Measurements from ENCODE around the gene TRIP13.
"Not testable (repeated sequence)": the region's sequence is repeated elsewhere in the genome, so short reads cannot be mapped to it uniquely, and the experiment has no call there.

Gene TRIP13

DNA sequence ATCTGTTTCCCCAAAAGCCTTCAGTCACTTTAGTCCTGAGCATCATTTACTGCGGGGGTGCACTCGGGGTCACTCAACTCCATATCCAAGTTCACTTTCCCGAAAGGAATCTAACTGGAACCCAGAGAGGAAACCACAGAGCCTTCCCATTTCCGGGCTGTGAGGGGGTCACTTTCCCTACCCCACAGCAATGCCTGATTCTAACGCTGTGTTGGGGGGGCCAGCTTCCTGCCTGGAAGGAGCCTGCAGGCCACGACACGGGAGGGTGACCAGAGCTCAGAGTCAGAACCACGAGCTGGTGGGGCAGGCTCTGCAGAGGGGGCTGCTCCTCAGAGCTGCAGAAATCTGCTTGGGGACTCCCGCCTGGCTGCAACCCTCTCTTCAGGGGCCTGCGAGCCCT is 20.4 kb upstream of the TRIP13 start:
- no peak for DNase-seq (ENCODE audit: low read depth)

DNA sequence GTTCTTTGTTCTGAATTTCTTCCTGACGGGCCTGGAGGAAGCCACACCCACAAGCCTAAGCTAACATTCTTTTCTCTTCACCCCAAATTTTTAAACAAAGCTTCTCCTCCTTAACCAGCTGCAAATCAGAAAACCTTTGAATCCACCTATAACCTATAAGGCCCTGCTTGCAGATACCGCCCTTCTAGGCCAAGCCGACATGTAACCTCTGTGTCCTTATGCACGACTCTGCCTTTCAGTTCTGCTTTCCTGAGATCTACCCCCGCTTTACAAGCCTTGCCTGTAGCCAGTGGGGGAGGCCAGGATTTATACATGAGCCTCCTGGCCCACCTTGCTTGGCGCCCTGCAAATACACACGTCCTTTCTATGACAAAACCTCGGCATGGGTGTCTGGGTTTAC is 19.4 kb upstream of the TRIP13 start:
- DNase-seq (ENCODE audit: low read depth), result no peak

DNA sequence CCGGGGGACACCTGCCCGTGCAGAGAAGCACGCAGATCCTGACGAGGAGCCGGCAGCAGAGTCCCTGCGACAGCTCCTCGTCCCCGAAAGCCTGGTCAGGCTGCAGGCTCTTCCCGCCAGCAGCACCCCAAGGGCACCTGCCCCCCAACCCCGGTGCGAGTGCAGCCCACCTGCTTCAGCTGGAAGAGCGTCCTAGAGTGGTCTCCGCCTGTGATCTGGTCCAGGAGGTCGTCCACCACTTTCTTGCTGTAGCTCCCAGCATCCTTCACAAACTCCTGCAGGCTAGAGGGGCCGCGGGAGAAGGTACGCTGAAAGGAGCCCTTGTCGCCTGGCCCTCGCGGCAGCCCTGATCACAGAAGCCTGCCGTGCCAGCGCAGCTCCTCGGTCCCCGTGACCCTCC is 16.8 kb upstream of the TRIP13 start:
- DNase-seq (ENCODE audit: low read depth), result no peak

DNA sequence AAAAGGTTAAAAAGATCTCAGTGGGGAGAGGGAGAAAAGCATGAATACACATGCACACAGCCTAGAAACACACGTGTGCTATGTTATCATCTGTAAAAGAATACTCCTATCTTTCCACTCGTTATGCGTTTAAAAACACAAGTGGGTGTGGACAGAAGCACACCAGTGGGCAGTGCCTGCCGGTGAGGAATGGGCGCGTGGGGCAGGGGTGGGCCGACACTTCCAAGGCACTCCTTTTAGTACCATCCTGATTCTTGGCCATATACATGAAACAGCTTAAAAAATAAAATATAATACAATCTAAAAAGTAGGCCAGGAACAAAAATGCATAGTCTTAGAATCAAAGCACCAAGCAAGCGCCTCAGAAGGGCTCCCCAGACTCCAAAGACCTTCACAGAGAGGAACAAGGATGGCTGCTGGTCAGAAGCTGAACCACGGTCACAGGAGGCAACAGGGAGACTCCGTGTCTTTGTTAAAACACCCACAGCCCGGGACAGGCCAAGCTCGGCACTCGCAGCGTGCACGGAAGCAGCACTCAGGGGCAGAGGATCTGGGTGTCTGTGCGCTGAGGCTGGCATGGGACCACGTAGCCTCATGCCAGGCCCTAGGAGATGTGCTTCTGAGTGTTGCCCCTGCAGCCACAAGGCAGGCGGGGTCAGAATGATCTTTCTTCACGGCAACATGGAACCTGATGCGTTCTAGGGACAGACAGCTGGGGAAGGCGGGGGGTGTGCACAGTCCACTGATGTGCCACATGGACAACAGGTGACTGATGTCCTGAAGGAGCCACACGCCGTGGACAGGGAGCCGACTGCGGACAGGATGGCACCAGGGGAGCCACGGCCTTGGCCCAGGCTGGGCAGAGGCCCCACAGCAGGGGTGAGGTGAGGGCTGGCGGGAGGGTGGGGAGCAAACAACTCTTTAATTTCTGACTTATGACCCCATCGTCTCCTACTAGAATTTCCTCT is 16.0 kb upstream of the TRIP13 start:
- DNase-seq (ENCODE audit: low read depth), result no peak

DNA sequence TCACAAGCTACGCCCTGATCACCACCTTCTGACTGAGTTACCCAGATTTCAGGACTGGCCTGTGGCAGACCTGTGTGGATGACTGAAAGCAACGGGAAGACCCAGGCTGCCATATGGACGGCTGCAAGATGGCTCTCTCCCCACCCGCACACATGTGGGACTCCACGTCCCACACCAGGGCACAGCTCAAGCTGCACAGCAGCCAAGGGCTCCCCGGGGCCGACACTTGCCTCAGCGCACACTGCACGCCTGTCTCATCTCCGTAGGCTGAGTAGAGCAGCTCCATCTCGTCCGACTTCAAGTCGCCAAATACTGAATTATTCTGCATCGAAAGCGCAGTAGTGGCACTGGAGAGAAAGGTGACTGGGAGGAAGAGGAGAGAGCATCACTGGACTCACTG is 14.6 kb upstream of the TRIP13 start:
- no peak for DNase-seq (ENCODE audit: low read depth)

DNA sequence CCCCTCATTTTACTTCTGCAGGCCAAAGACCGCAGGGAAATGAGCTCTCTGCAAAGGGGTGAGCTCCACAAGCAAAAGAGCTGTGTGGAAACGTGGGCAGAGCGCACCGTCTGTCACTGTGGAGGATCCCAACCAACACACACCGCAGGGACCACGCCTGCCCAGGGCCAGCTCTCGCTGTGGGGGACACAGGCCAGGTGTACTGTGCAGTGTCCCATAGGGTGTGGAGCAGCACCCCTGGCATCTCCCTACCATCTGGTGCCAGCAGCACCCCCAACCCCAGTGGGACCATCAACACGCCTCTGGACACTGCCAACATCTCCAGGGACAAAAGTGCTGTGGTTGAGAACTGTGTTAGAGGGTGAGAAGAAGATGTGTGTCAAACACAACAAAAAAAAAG is 14.0 kb upstream of the TRIP13 start:
- DNase-seq (ENCODE audit: low read depth), result not testable (repeated sequence)

DNA sequence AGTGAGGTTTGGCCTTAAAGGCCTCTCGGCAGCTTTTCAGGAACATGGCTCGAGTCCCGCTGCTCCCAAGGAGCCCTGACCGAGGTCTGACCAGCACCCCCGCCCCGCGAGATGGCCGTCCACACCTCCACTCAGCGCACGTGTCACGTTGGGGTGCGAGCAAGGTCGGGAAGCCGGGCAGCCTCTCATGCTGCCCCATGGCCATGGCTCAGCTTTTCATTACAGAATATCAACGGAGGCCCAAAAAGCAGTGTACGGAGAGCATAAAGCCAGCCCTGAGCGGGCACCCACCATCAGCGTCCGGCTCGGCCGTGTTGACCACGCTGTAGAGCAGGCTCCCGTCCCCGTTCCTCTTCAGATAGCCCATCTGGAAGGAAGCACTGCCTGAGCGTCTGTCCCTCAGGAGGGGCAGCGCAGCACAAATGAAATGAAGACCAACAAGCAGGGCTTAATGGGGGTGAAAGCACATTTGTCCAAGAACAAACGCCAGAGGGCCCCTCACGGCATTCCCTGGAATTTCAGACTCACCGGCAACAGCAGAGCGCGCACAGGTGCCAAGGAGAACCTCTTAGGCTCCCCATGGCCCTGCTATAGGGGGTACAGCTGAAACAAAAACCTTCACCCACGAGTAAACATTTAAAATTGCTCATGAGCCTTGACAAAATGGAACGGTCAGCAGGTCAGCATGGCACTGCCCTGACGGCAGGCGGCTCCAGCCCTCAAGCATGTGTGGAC is 11.7 kb upstream of the TRIP13 start:
- no peak for DNase-seq (ENCODE audit: low read depth)

DNA sequence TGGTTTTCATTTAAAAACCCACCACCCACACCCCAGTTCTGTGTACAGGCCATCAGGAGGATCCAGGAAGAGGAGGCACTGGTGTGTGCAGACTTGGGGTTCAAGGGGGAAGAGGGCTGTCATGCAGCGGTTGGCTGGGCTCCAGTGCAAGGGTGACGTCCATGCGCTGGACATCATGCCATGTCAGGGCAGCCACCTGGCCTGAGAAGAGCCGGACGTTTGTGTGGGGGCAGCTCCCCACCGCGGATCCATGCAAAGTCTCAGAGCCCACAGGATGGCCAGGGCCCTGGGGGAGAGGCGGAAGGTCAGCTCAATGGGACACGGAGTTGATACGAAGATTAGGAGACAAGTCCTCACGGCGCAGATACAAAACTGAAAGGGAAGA is 11.1 kb upstream of the TRIP13 start:
- DNase-seq (ENCODE audit: low read depth), result no peak

DNA sequence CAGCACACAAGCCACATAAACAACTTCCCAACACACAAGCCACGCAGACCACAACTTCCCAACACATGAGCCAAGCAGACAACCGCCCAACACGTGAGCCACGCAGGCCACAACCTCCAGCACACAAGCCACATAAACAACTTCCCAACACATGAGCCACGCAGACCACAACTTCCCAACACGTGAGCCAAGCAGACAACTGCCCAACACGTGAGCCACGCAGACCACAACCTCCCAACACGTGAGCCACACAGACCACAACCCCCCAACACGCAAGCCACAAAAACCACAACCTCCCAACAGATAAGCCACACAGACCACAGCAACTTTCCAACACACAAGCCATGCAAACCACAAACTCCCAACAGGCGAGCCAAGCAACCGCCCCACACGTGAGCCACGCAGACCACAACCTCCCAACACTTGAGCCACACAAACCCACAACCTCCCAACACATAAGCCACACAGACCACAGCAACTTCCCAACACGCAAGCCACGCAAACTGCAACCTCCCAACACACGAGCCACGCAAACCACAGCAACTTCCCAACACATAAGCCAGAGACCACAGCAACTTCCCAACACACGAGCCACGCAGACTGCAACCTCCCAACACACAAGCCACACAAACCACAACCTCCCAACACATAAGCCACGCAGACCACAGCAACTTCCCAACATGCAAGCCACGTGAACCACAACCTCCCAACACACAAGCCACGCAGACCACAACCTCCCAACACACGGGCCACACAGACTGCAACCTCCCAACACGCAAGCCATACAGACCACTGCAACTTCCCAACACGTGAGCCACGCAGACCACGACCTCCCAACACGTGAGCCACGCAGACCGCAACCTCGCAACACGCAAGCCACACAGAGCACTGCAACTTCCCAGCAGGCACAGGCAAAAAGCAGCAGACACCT is 10.2 kb upstream of the TRIP13 start:
- DNase-seq (ENCODE audit: low read depth), result no peak

DNA sequence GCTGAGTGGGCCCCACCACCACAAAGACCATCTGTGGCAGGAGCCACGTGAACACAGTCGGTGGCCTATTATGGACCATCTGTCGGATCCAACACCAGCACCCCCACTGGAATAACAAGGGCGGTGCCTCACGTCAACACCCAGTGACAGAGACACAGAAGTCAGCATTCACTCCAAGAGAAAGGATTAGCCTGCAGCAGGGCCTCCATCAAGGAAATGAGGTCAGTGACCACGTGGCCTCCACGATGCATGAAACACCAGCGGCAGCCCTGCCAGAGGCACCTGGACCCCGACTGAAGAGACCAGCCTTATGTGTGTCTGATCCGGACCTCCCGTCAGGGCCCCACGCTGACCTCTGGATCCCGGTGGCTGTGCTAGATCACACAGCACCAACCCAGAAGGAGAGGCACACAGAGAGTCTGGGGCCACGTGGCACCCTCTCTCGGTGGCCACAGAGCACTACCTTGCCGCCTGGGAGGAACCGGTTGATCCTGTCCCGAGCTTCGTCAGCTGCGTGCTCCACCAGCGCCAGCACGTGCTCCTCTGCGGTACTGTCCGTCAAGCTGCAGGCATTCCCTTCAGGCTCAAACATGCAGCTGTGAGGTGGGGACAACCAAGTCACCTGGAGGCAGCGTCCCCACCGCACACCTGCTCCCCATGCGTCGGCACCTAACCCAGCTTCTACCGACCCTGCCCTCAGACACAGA is 9.1 kb upstream of the TRIP13 start:
- DNase-seq (ENCODE audit: low read depth), result no peak

DNA sequence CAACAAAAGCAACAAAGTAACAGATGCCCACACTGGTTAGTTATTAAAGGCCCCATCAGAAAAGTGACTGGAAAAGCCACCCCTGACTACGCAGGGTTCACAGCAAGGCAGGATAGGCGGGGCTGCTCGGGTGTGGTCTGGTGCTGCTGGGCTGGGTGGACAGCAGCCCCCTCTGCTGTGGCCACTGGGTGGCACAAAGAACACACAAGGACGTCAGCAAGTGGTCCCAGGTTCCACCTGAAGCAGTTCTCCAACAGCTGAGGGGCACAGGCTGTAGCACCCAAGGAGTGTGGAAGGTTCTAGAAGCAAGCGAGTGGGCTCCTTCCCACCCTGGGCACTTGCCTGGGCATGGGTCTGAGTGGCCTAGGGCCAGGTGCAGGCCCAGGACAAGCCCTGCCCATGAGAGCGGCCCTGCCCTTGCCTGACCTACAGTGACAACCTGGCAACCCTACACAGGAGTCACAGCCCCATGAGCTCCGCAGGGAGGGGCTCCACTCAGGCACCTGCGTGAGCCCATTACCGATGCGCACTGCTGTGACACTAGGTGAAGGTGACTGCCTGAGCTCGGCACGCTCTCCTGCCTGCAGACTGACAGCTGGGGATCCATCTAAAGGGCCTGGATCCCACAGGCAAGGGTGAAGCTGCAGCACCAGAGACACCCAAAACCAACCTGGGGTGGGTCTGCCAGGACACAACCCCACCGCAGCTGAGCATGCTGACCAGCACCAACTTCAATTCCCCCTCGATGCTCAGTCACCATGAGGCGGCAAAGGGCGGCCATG is 8.1 kb upstream of the TRIP13 start:
- no peak for DNase-seq (ENCODE audit: low read depth)

DNA sequence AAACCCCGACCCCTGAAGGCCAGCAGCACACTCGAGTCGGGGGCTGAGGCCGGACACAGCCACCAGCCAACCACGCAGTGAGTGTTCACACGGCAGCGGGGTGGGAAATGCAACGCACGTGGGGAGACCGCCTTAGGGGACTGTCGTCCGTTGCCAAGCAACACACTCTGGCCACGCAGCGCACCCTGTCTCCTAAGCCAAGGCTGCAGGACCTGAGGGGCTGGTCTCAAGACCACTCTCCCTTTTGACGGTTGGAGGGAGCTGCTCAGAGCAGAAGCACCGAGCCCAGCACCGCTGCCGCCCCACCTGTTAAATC is 7.6 kb upstream of the TRIP13 start:
- no peak for DNase-seq (ENCODE audit: low read depth)

DNA sequence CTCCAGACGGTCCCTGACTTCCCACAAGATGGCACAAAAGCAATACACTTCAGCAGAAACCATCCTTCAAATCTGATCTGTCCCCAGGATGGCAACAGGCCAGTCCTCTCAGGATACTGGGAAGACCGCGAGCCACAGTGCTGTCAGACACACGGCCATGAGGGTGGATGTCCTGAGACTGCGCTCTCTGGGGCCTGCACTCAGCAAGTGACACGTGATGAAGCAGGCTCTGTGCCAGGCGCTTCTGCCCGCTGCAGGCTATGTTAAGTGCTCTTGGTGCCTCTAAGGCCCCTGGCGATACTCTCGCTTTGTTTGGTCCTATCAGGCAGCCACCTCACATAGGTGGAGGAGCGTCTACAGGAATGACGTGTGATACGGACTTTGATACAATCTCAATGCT is 7.2 kb upstream of the TRIP13 start:
- no peak for DNase-seq (ENCODE audit: low read depth)

DNA sequence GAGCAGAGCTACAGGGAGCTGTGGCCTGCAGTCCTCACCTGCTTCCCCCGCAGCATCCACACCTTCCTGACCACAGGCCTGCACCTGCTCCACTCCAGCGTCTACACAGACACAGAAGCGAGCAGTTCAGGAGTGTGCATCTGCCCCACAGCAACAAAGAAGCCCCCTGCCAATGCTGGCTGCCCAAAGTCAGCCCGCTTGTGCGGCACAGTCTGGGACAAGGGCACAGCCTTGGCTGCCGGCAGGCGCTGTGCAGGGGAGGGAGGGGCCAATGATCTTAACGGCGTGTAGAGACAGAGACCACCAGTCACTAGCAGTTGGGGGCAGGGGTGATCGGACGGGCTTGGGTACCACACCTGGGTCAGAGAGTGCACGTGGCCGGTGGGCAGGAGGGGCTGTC is 6.6 kb upstream of the TRIP13 start:
- no peak for DNase-seq (ENCODE audit: low read depth)

DNA sequence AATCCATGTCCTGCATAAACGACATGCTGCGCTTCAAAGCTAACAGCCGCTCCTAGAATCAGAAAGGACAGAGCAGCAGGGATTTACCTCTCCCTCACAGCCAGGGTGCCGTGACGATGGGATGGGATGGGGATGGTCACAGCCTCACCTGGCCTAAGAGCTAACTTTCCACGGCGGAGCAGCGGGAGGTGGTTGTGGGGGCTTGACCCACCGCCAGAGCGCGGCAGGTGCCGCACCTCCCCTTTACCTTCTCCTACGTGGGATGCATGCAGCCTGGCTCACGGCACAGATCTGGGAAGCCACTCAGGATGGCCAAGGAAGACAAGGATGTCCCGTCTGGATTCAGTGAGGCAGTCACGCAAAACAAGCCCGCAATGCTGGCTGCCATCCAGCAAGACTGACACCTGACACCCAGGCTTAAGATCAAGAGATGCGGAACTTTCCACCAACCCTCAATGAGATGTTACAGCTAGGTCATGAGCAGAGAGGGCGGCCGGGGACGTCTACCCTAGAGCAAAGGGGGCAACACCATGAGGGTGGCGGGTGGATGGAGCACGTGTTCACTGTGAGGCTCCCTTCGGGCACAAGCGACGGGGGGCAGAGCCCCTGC is 5.9 kb upstream of the TRIP13 start:
- DNase-seq (ENCODE audit: low read depth), result no peak

DNA sequence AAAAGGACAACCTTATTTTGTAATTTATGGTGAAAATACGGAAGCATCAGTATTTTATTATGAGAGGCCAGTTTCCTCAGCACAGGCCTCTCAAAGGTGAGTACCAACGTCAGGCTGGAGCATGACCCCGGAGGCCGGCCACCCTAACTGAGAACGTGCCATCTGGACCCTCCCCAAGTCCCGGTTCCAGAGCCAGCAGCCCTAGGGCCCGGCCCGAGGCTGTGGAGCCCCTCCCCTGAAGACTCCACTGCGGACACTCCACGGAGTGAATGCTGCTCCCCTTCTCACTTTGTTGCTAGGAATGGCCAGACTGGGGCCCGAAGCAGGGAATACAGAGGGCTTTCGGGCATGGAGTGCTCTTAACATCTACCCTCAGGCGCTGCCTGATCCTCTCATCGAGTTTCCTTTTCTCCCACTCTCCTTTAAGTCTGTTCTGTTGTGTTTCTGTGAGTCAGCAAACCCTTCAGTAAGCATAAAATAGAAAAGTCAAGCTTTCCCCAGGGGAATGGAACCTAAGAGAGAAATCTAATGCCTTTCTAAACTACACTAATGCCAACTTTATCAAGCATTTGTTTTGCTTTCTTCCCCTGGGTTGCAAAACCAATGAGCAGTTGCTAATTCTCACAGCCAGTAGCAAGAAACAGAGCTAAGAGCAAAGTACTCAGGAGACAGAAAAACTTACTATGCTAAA is 4.6 kb upstream of the TRIP13 start:
- no peak for DNase-seq (ENCODE audit: low read depth)

DNA sequence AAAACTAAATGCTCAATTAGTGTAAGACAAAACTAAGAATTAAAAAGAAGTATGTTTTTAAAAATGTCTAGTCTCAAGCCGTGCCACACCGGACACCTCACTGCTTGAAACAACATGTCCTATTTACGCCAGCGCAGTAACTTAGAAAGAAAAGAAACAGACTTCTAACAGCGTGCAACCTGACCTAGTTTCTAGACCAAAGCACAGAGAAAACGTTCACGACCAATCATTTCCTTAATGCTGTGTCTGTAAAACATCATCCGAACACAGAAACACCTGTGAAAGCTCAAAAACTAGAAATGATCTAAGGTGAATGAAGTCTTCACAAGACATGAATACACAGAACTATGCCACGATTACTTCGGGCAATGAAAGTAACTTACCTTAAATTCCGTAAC is 4.0 kb upstream of the TRIP13 start:
- no peak for DNase-seq (ENCODE audit: low read depth)

DNA sequence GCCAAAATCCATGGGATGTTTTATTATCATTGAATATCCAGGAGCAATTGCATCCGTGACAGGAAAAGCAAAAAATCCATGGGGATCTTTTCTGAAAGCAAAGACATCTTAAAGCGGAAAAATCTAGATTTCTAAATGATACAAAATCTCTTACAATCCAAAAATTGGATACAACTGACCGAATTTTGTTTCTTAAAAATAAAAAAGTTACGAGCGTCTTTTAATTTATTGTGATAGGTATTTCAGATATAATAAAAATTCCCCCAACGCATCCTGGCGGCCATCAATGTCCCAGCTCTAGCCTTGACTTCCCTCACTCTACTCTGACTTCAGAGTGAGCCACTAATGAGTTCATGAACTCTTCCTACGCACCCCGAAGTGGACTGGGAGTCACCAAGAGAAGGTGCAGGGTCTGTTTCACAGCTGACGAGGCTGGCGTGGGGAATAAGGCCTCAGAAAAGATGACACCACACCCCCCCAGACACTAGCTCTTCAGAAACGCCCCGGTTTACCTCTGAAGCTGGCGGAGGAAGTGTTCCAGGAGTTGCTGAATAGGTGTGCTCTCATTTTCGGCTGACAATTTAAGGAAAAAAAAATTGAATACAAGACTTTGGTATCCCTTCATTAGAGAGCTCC is 3.5 kb upstream of the TRIP13 start:
- DNase-seq (ENCODE audit: low read depth), result no peak

DNA sequence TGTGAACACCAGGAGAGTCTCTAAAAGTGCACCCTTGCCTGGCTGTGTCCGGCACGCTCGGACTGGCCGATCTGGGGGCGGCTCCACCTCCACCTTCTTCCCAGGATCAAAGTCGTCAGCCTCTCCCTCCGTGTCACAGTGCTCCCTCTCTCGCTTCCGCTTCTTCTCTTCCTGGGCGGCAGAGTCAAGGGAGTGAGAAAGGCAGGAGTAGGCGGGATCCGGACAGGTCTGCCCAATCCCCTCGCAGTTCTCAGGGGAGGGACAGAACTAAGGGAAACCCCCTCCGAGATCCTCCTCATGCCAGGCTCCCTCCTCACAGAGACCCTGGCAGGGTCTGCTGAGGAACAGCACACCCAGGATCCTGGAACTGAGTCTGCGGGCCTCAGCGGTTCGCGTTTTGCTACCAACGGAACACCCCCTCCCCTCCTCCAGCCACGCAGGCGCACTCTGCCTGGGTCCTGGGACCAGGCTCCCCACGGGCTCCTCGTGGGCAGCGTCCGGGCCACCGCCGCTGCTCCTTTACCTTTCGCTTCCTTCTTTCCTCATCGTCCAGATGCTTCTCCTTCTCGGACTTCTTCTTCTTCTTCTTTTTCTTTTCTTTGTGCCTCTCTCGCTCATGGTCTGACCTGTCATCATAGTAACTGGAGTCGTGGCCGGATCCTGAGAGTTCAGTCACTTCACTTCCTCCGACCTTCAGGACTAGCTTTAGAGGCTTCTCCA is 1.4 kb upstream of the TRIP13 start:
- DNase-seq (ENCODE audit: low read depth), result no peak

Data from stimulated activated CD8-positive, alpha-beta memory T cell treated with anti-CD3 and anti-CD28 coated beads, Interleukin-12 subunit alpha, Interleukin-12 subunit beta, amount 100 ng/mL, for 1 hour (primary cell).